ENCODE results near the gene TADA2B. TPM values are rescaled to one million over a fixed set of nuclear protein-coding genes. Genes with fewer than 3 reads are reported as not detected.

Gene TADA2B
- total RNA-seq, 2 experiments from 2014 or later: 7.7 to 10.0 TPM

GRCh38 chr4:7025040-7025602, 18.1 kb upstream of the TADA2B start:
- peaks cover 5% of the 10 kb centered on the region for H3K4me1 Mint-ChIP-seq (ENCODE audit: low read depth)
- no peaks in the 10 kb centered on the region for H3K27me3 Mint-ChIP-seq
- TF ChIP-seq CTCF (IDR thresholded peaks at IDR 0.05): no peak
- DNase-seq (no peak), ATAC-seq (no peak)
- POLR2A ChIA-PET: no interaction called here
- intact Hi-C loops (cut with micrococcal nuclease): no loop called here
- H3K27ac Mint-ChIP-seq: no peak overlapping the region
- peaks cover 39% of the 10 kb centered on the region for H3K36me3 Mint-ChIP-seq (ENCODE audit: low read depth)
- CTCF ChIA-PET: no interaction called here
- H3K9me3 Mint-ChIP-seq: no peaks in the 10 kb centered on the region
- no peak overlapping the region for H3K4me3 Mint-ChIP-seq

- no peak overlapping the region for H3K4me3 Mint-ChIP-seq
Measured at GRCh38 chr4:7026107-7026506, 17.1 kb upstream of the TADA2B start.

GRCh38 chr4:7027284-7027683, 15.9 kb upstream of the TADA2B start:
- no peak for TF ChIP-seq CTCF (IDR thresholded peaks at IDR 0.05)
- Mint-ChIP-seq H3K4me3 (no peak overlapping the region), H3K27me3 (no peaks in the 10 kb centered on the region), H3K9me3 (no peaks in the 10 kb centered on the region), H3K4me1 (ENCODE audit: low read depth) (peaks cover 5% of the 10 kb centered on the region), H3K36me3 (ENCODE audit: low read depth) (peaks cover 48% of the 10 kb centered on the region), H3K27ac (peak overlapping the region; percentile 10)
- no peak for DNase-seq
- intact Hi-C loops (cut with micrococcal nuclease): no loop called here
- CTCF ChIA-PET: no interaction called here
- no peak for ATAC-seq
- POLR2A ChIA-PET: no interaction called here

More at GRCh38 chr4:7026107-7026506, 17.1 kb upstream of the TADA2B start:
- ATAC-seq: no peak
- H3K4me1 Mint-ChIP-seq (ENCODE audit: low read depth): peaks cover 5% of the 10 kb centered on the region
- no peaks in the 10 kb centered on the region for H3K27me3 Mint-ChIP-seq
- H3K27ac Mint-ChIP-seq: no peak overlapping the region
- CTCF ChIA-PET: no interaction called here
- no peak for TF ChIP-seq CTCF (IDR thresholded peaks at IDR 0.05)
- POLR2A ChIA-PET: no interaction called here
- H3K9me3 Mint-ChIP-seq: no peaks in the 10 kb centered on the region
- intact Hi-C loops (cut with micrococcal nuclease): no loop called here
- DNase-seq: no peak
- peaks cover 44% of the 10 kb centered on the region for H3K36me3 Mint-ChIP-seq (ENCODE audit: low read depth)

- Mint-ChIP-seq H3K4me3 (no peak overlapping the region), H3K27me3 (no peaks in the 10 kb centered on the region), H3K27ac (no peak overlapping the region), H3K9me3 (no peaks in the 10 kb centered on the region), H3K4me1 (ENCODE audit: low read depth) (peaks cover 5% of the 10 kb centered on the region), H3K36me3 (ENCODE audit: low read depth) (peaks cover 45% of the 10 kb centered on the region)
- ChIA-PET POLR2A (no interaction called here), CTCF (no interaction called here)
- ATAC-seq (no peak), DNase-seq (no peak)
- intact Hi-C loops (cut with micrococcal nuclease): no loop called here
- no peak for TF ChIP-seq CTCF (IDR thresholded peaks at IDR 0.05)
Measured at GRCh38 chr4:7027913-7028312, 15.3 kb upstream of the TADA2B start.

GRCh38 chr4:7029212-7029611, 14.0 kb upstream of the TADA2B start:
- Mint-ChIP-seq H3K27ac (no peak overlapping the region), H3K4me1 (ENCODE audit: low read depth) (peaks cover 5% of the 10 kb centered on the region), H3K4me3 (no peak overlapping the region), H3K27me3 (no peaks in the 10 kb centered on the region), H3K36me3 (ENCODE audit: low read depth) (peaks cover 45% of the 10 kb centered on the region), H3K9me3 (no peaks in the 10 kb centered on the region)
- TF ChIP-seq CTCF (IDR thresholded peaks at IDR 0.05): no peak
- CTCF ChIA-PET: no interaction called here
- DNase-seq (no peak), ATAC-seq (no peak)
- intact Hi-C loops (cut with micrococcal nuclease): no loop called here
- POLR2A ChIA-PET: no interaction called here

All from activated CD8-positive, alpha-beta T cell treated with anti-CD3 and anti-CD28 coated beads for 36 hours (primary cell).